GM10266 (cell line): ENCODE data around the gene CBFA2T3.

Source experiments
- DNase-seq: peaks from one replicate; pipeline ENCODE4 v3.0.0; 2012; ENCODE audit errors: extremely low spot score
- CTCF ChIP-seq: IDR thresholded peaks from 2 replicates; pipeline ENCODE4 v1.5.1; 2012; ENCODE audit warnings: mild to moderate bottlenecking, low read depth; ENCODE audit not compliant: control insufficient read depth, insufficient read depth; ENCODE audit errors: missing control alignments

Gene CBFA2T3

GRCh38 chr16:88864521-88864920 is 112.5 kb downstream of the CBFA2T3 start:
- DNase-seq, result no peak
- no peak for TF ChIP-seq CTCF

- DNase-seq, result no peak
- no peak for TF ChIP-seq CTCF
Measured at GRCh38 chr16:88864099-88864498, 112.9 kb downstream of the CBFA2T3 start.

- TF ChIP-seq CTCF, result no peak
- DNase-seq, result no peak
Measured at GRCh38 chr16:88863426-88863825, 113.6 kb downstream of the CBFA2T3 start.

GRCh38 chr16:88862968-88863367 is 114.0 kb downstream of the CBFA2T3 start:
- no peak for TF ChIP-seq CTCF
- no peak for DNase-seq

GRCh38 chr16:88861359-88861758 is 115.6 kb downstream of the CBFA2T3 start:
- DNase-seq, result no peak
- no peak for TF ChIP-seq CTCF

GRCh38 chr16:88859381-88860091 is 117.5 kb downstream of the CBFA2T3 start:
- TF ChIP-seq CTCF, result no peak
- no peak for DNase-seq

- peak; percentile 91 for DNase-seq
- TF ChIP-seq CTCF, result peak; percentile 87
Measured at GRCh38 chr16:88857728-88858339, 119.2 kb downstream of the CBFA2T3 start.
